GM12878 (cell line): ENCODE measurements around the gene PRRG1. TPM values are rescaled to one million over a fixed set of nuclear protein-coding genes. Genes with fewer than 3 reads are reported as not detected.

Experiments
- ATAC-seq: fragments of 200-7000 bp; cut with Tn5 transposase; 3 replicates; pipeline ENCODE4 v1.9.1; 2020; ENCODE audit warnings: mild to moderate bottlenecking, moderate library complexity
- BruUV-seq: library from RNA; stranded (reverse); fragments of 400-500 nt; replicated peaks from 2 replicates; lab custom pipeline; 2021; lab: Mats Ljungman, UMichigan
- CTCF ChIA-PET: fragments of 300-600 bp; sonication (Branson Sonifier 250); formaldehyde crosslinking; extraction: SDS; loops from one replicate; lab custom pipeline; 2021; ENCODE audit warnings: inconsistent platforms; lab: Yijun Ruan, JAX
- POLR2A ChIA-PET: fragments of 350-600 bp; formaldehyde crosslinking; extraction: SDS; loops from one replicate; lab custom pipeline; 2021; ENCODE audit warnings: inconsistent platforms; lab: Charles Lee
- RAD21 ChIA-PET: fragments of 300-600 bp; sonication (Branson Sonifier 250); formaldehyde crosslinking; loops from one replicate; lab custom pipeline; 2023; ENCODE audit warnings: antibody characterized with exemption; ENCODE audit not compliant: unreplicated experiment; lab: Charles Lee
- SMC1A ChIA-PET: fragments of 300-600 bp; sonication (Branson Sonifier 250); formaldehyde crosslinking; loops from one replicate; lab custom pipeline; 2023; ENCODE audit not compliant: unreplicated experiment, uncharacterized antibody; lab: Charles Lee
- DNase-seq: peaks from one replicate; pipeline ENCODE4 v3.0.0-alpha.2; 2011; ENCODE audit warnings: low read depth, low spot score
- FAIRE-seq: peaks from 3 replicates; lab custom pipeline; 2011; peaks lifted over from hg19 to GRCh38; lab: Jason Lieb, UNC
- H2AFZ ChIP-seq: 2 replicates; pipeline ENCODE4 v1.6.0; 2011; ENCODE audit warnings: low read depth, low read length, control low read depth; ENCODE audit not compliant: control insufficient read depth
- H3K27ac ChIP-seq: 2 replicates; pipeline ENCODE4 v1.5.1; 2011; ENCODE audit warnings: control low read depth; ENCODE audit not compliant: control insufficient read depth, insufficient read depth
- H3K27me3 ChIP-seq, 2 experiments: replicated peaks in 1 of 2; 2 replicates each; pipeline versions ENCODE4 v1.6.0 to v1.6.1; 2011; ENCODE audit warnings: low read length in 1 of 2; ENCODE audit not compliant: control insufficient read depth in 2 of 2, insufficient read depth in 2 of 2
- H3K36me3 ChIP-seq, 2 experiments: 2 replicates each; pipeline ENCODE4 v1.5.1; 2011; ENCODE audit warnings: low read length in 1 of 2; ENCODE audit not compliant: control insufficient read depth in 2 of 2, insufficient read depth in 2 of 2
- H3K4me1 ChIP-seq: 2 replicates; pipeline ENCODE4 v1.6.1; 2011; ENCODE audit warnings: mild to moderate bottlenecking, low read length, moderate library complexity, mixed read lengths; ENCODE audit not compliant: control insufficient read depth, insufficient read depth
- H3K4me2 ChIP-seq: 2 replicates; pipeline ENCODE4 v1.6.0; 2011; ENCODE audit warnings: control low read depth; ENCODE audit not compliant: control insufficient read depth, insufficient read depth
- H3K4me3 ChIP-seq: fragments of 200-600 bp; sonication (generic); 2 replicates; pipeline ENCODE4 v1.5.1; 2016
- H3K79me2 ChIP-seq: 2 replicates; pipeline ENCODE4 v1.6.0; 2011; ENCODE audit warnings: low read length; ENCODE audit not compliant: control insufficient read depth, insufficient read depth
- H3K9ac ChIP-seq: 2 replicates; pipeline ENCODE4 v1.8.0; 2011; ENCODE audit warnings: low read length, control low read depth, mixed read lengths; ENCODE audit not compliant: control insufficient read depth, insufficient read depth
- H3K9me3 ChIP-seq: replicated peaks from 3 replicates; pipeline ENCODE4 v1.5.1; 2011; ENCODE audit warnings: mild to moderate bottlenecking, low read length; ENCODE audit not compliant: control insufficient read depth, insufficient read depth
- H4K20me1 ChIP-seq: 2 replicates; pipeline ENCODE4 v1.6.0; 2011; ENCODE audit not compliant: control insufficient read depth, insufficient read depth
- BACH1 ChIP-seq: fragments of 450-650 bp; IDR thresholded peaks from 2 replicates; pipeline ENCODE4 v1.6.1; 2017; ENCODE audit warnings: mild to moderate bottlenecking, borderline replicate concordance
- MEF2A ChIP-seq: IDR thresholded peaks from 2 replicates; pipeline ENCODE4 v1.6.1; 2011; ENCODE audit warnings: low read depth, mild to moderate bottlenecking, low read length, moderate library complexity; ENCODE audit not compliant: insufficient read depth
- NBN ChIP-seq: fragments of 450-650 bp; IDR thresholded peaks from 2 replicates; pipeline ENCODE4 v1.6.1; 2016
- NFIC ChIP-seq: IDR thresholded peaks from 2 replicates; pipeline ENCODE4 v1.6.1; 2012; ENCODE audit warnings: low read depth, mild to moderate bottlenecking, inconsistent platforms, low read length, moderate library complexity
- NFYB ChIP-seq: IDR thresholded peaks from 2 replicates; pipeline ENCODE4 v1.6.1; 2011; ENCODE audit warnings: low read depth, mild to moderate bottlenecking, low read length, improper control_type of control experiment, moderate library complexity; ENCODE audit not compliant: insufficient read depth
- RBBP5 ChIP-seq: fragments of 200-600 bp; sonication (generic); conservative IDR thresholded peaks from 2 replicates; pipeline ENCODE4 v1.6.1; 2016
- SMAD1 ChIP-seq: fragments of 450-650 bp; IDR thresholded peaks from 2 replicates; pipeline ENCODE4 v1.6.1; 2018; ENCODE audit warnings: mild to moderate bottlenecking, low read depth; ENCODE audit not compliant: partially characterized antibody
- WGBS: methylation state at CpG from one replicate; pipeline ENCODE4 v1.1.6; 2016; ENCODE audit warnings: low lambda C conversion rate; ENCODE audit not compliant: insufficient replicate concordance, insufficient coverage; ENCODE audit errors: missing lambda C conversion rate; 5-methylcytosine and 5-hydroxymethylcytosine counted together
- in situ Hi-C: fragments of 300-500 bp; cut with MboI; formaldehyde crosslinking; loops from 9 replicates; pipeline ENCODE4 v1.14.3; 2018; ENCODE audit warnings: mixed read lengths
- intact Hi-C: fragments of 100-400 bp; cut with micrococcal nuclease; formaldehyde crosslinking; loops from one replicate; pipeline ENCODE4 v1.14.2; 2022; ENCODE audit not compliant: unreplicated experiment
- polyA plus RNA-seq, 11 experiments: library from polyadenylated mRNA; depleted of rRNA in 4 of 11; unstranded in 6 of 11; stranded (reverse) in 5 of 11; fragments of >200 nt; fragmentation: Nextera tagmentation in 4 of 11; fragmentation: Illumina TruSeq in 1 of 11; extraction: Ambion mirVana in 4 of 11; extraction: Trizol in 1 of 11; gene quantifications; 1 replicate in 1 of 11; 2 replicates in 10 of 11; pipeline versions ENCODE4 v1.2.1 to v1.2.3, GENCODE V29; 2011 to 2016; ENCODE audit warnings: inconsistent platforms in 2 of 11, missing spikeins in 2 of 11, low read depth in 1 of 11
- total RNA-seq, 4 experiments: library from RNA; depleted of rRNA in 3 of 4; stranded (reverse); fragments of >200 nt in 3 of 4; fragmentation: Illumina TruSeq in 1 of 4; extraction: Trizol in 1 of 4; gene quantifications; 2 replicates each; pipeline versions ENCODE4 v1.2.1 to v1.2.3, GENCODE V29; 2013 to 2021
- TF ChIP-seq, protein P1 (sequence below): fragments of 450-650 bp; IDR thresholded peaks from 2 replicates; pipeline ENCODE4 v1.6.1; 2016; ENCODE audit warnings: mild to moderate bottlenecking
- TF ChIP-seq, protein P2 (sequence below), 3 experiments: IDR thresholded peaks in 2 of 3; conservative IDR thresholded peaks in 1 of 3; 2 replicates each; pipeline ENCODE4 v1.5.1; 2011; ENCODE audit warnings: low read depth in 3 of 3, low read length in 3 of 3, mild to moderate bottlenecking in 3 of 3, control low read depth in 2 of 3, moderate library complexity in 2 of 3, inconsistent platforms in 1 of 3, mixed read lengths in 1 of 3; ENCODE audit not compliant: control insufficient read depth in 2 of 3, insufficient read depth in 1 of 3; ENCODE audit errors: extremely low read depth in 1 of 3
- TF ChIP-seq, protein P3 (sequence below): IDR thresholded peaks from 2 replicates; pipeline ENCODE4 v1.6.1; 2012; ENCODE audit warnings: low read depth, low read length, improper control_type of control experiment
- TF ChIP-seq, protein P4 (sequence below): IDR thresholded peaks from 2 replicates; pipeline ENCODE4 v1.6.1; 2011; ENCODE audit warnings: borderline replicate concordance, low read depth, mild to moderate bottlenecking, moderate library complexity, low read length; ENCODE audit not compliant: insufficient read depth, poor library complexity, severe bottlenecking
- TF ChIP-seq, protein P5 (sequence below): fragments of 450-650 bp; IDR thresholded peaks from 2 replicates; pipeline ENCODE4 v1.6.1; 2017; ENCODE audit warnings: borderline replicate concordance

Gene PRRG1
- total and polyA plus RNA-seq, 10 of the 15 experiments (the other 5 are each of a cell fraction or from before 2014, with no cell fraction given), result not detected

DNA sequence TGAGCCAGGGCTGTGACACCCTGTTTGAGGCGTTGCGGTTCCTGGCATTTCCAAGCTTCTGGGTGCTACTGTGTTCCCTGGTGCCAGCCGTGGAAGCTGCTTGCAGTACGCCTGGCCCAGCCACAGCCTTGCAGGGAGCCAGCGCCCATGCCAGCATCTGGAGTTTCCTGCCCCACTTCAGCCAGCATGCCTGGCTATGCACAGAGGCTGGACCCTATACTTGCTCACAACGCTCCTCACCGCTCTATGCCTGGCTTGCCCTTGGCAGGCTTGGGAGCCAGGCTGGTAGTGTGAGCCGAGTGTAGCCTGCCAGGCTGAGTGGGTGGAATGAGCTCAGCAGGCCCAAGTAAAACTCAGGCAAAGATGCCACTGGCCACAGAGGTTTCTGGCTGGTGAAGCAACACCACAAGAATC is 22.4 kb downstream of the PRRG1 start:
- no peak overlapping the region for H2AFZ ChIP-seq
- no peaks in the 10 kb centered on the region for H3K79me2 ChIP-seq
- ChIA-PET CTCF (no interaction called here), SMC1A (no interaction called here), RAD21 (no interaction called here), POLR2A (no interaction called here)
- intact Hi-C loops (no loop called here), in situ Hi-C loops (no loop called here)
- 24% methylated on average over 8 of the region's 8 CpGs for WGBS
- no peak overlapping the region for H3K9ac ChIP-seq
- no TSS peak for BruUV-seq
- H3K27me3 ChIP-seq, result no peaks in the 10 kb centered on the region
- TF ChIP-seq MEF2A (no peak), NFYB (no peak), SMAD1 (no peak), BACH1 (no peak), NFIC (no peak), NBN (no peak), RBBP5 (no peak)
- TF ChIP-seq, protein P1, sequence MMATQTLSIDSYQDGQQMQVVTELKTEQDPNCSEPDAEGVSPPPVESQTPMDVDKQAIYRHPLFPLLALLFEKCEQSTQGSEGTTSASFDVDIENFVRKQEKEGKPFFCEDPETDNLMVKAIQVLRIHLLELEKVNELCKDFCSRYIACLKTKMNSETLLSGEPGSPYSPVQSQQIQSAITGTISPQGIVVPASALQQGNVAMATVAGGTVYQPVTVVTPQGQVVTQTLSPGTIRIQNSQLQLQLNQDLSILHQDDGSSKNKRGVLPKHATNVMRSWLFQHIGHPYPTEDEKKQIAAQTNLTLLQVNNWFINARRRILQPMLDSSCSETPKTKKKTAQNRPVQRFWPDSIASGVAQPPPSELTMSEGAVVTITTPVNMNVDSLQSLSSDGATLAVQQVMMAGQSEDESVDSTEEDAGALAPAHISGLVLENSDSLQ, result no peak
- TF ChIP-seq, protein P2, sequence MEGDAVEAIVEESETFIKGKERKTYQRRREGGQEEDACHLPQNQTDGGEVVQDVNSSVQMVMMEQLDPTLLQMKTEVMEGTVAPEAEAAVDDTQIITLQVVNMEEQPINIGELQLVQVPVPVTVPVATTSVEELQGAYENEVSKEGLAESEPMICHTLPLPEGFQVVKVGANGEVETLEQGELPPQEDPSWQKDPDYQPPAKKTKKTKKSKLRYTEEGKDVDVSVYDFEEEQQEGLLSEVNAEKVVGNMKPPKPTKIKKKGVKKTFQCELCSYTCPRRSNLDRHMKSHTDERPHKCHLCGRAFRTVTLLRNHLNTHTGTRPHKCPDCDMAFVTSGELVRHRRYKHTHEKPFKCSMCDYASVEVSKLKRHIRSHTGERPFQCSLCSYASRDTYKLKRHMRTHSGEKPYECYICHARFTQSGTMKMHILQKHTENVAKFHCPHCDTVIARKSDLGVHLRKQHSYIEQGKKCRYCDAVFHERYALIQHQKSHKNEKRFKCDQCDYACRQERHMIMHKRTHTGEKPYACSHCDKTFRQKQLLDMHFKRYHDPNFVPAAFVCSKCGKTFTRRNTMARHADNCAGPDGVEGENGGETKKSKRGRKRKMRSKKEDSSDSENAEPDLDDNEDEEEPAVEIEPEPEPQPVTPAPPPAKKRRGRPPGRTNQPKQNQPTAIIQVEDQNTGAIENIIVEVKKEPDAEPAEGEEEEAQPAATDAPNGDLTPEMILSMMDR (IDR thresholded peaks at IDR 0.05 in 2 of 3, conservative IDR thresholded peaks at IDR 0.05 in 1 of 3; ENCODE audit: control insufficient read depth in 2 of 3, extremely low read depth in 1 of 3, insufficient read depth in 1 of 3, low read depth in 3 of 3, low read length in 3 of 3), result no peak
- TF ChIP-seq, protein P3, sequence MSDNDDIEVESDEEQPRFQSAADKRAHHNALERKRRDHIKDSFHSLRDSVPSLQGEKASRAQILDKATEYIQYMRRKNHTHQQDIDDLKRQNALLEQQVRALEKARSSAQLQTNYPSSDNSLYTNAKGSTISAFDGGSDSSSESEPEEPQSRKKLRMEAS, result no peak
- TF ChIP-seq, protein P4, sequence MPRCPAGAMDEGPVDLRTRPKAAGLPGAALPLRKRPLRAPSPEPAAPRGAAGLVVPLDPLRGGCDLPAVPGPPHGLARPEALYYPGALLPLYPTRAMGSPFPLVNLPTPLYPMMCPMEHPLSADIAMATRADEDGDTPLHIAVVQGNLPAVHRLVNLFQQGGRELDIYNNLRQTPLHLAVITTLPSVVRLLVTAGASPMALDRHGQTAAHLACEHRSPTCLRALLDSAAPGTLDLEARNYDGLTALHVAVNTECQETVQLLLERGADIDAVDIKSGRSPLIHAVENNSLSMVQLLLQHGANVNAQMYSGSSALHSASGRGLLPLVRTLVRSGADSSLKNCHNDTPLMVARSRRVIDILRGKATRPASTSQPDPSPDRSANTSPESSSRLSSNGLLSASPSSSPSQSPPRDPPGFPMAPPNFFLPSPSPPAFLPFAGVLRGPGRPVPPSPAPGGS, result no peak
- TF ChIP-seq, protein P5, sequence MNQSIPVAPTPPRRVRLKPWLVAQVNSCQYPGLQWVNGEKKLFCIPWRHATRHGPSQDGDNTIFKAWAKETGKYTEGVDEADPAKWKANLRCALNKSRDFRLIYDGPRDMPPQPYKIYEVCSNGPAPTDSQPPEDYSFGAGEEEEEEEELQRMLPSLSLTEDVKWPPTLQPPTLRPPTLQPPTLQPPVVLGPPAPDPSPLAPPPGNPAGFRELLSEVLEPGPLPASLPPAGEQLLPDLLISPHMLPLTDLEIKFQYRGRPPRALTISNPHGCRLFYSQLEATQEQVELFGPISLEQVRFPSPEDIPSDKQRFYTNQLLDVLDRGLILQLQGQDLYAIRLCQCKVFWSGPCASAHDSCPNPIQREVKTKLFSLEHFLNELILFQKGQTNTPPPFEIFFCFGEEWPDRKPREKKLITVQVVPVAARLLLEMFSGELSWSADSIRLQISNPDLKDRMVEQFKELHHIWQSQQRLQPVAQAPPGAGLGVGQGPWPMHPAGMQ, result no peak
- H3K4me1 ChIP-seq, result no peaks in the 10 kb centered on the region
- FAIRE-seq, result no peak
- no peak for DNase-seq
- no peaks in the 10 kb centered on the region for H3K36me3 ChIP-seq
- no peaks in the 10 kb centered on the region for H4K20me1 ChIP-seq
- no peak overlapping the region for H3K4me3 ChIP-seq
- H3K9me3 ChIP-seq, result no peaks in the 10 kb centered on the region
- H3K4me2 ChIP-seq, result no peak overlapping the region
- no peak for ATAC-seq
- no peak overlapping the region for H3K27ac ChIP-seq
